Smooth muscle cell (in vitro differentiated cells): ENCODE data around the gene CEP68. TPM values are rescaled to one million over a fixed set of nuclear protein-coding genes. Genes with fewer than 3 reads are reported as not detected.

ENCODE experiments used
- DNase-seq: peaks from one replicate; lab custom pipeline; 2025; ENCODE audit not compliant: unreplicated experiment; lab: John Stamatoyannopoulos, UW
- H2AFZ ChIP-seq: fragments of 200-600 bp; sonication (generic); 2 replicates; pipeline ENCODE4 v1.6.0; 2016; ENCODE audit warnings: antibody characterized with exemption, low read depth, mild to moderate bottlenecking
- H3F3A ChIP-seq: fragments of 200-600 bp; sonication (generic); 2 replicates; pipeline ENCODE4 v1.6.0; 2017; ENCODE audit warnings: antibody characterized with exemption, low read depth
- H3K27ac ChIP-seq: fragments of 200-600 bp; sonication (generic); 2 replicates; pipeline ENCODE4 v1.5.1; 2016; ENCODE audit warnings: low read depth, mild to moderate bottlenecking
- H3K27me3 ChIP-seq: fragments of 200-600 bp; sonication (generic); 2 replicates; pipeline ENCODE4 v1.6.1; 2016; ENCODE audit warnings: low read depth, mild to moderate bottlenecking
- H3K36me3 ChIP-seq: fragments of 200-600 bp; sonication (generic); 2 replicates; pipeline ENCODE4 v1.5.1; 2016; ENCODE audit warnings: low read depth
- H3K4me1 ChIP-seq: fragments of 200-600 bp; sonication (generic); 2 replicates; pipeline ENCODE4 v1.5.1; 2016; ENCODE audit warnings: low read depth
- H3K4me2 ChIP-seq: fragments of 200-600 bp; sonication (generic); 2 replicates; pipeline ENCODE4 v1.6.0; 2016; ENCODE audit warnings: mild to moderate bottlenecking
- H3K4me3 ChIP-seq: fragments of 200-600 bp; sonication (generic); 2 replicates; pipeline ENCODE4 v1.5.1; 2016; ENCODE audit warnings: mild to moderate bottlenecking
- H3K79me2 ChIP-seq: fragments of 200-600 bp; sonication (generic); 2 replicates; pipeline ENCODE4 v1.6.0; 2016; ENCODE audit warnings: low read depth, mild to moderate bottlenecking
- H3K9ac ChIP-seq: fragments of 200-600 bp; sonication (generic); 2 replicates; pipeline ENCODE4 v1.6.0; 2016; ENCODE audit warnings: low read depth
- H3K9me3 ChIP-seq: fragments of 200-600 bp; sonication (generic); replicated peaks from 2 replicates; pipeline ENCODE4 v1.5.1; 2016; ENCODE audit warnings: low read depth
- H4K20me1 ChIP-seq: fragments of 200-600 bp; sonication (generic); 2 replicates; pipeline ENCODE4 v1.6.0; 2016; ENCODE audit warnings: low read depth
- WGBS: methylation state at CpG from one replicate; pipeline ENCODE4 v1.1.7; 2016; ENCODE audit warnings: low lambda C conversion rate; 5-methylcytosine and 5-hydroxymethylcytosine counted together
- polyA plus RNA-seq: library from polyadenylated mRNA; unstranded; fragments of >200 nt; fragmentation: Nextera tagmentation; extraction: Ambion mirVana; gene quantifications from 2 replicates; pipeline ENCODE4 v1.2.1, GENCODE V29; 2016
- total RNA-seq: library from RNA; depleted of rRNA; stranded (reverse); fragments of >200 nt; gene quantifications from 2 replicates; pipeline ENCODE4 v1.2.3, GENCODE V29; 2014
- TF ChIP-seq, protein P1 (sequence below): fragments of 200-600 bp; sonication (generic); IDR thresholded peaks from 2 replicates; pipeline ENCODE4 v1.5.1; 2017; ENCODE audit warnings: borderline replicate concordance, mild to moderate bottlenecking, antibody characterized with exemption; ENCODE audit not compliant: insufficient read depth, poor library complexity, severe bottlenecking

CEP68 gene
- total and polyA plus RNA-seq, 2 experiments from 2014 or later = 3.2 to 12.8 TPM

DNA sequence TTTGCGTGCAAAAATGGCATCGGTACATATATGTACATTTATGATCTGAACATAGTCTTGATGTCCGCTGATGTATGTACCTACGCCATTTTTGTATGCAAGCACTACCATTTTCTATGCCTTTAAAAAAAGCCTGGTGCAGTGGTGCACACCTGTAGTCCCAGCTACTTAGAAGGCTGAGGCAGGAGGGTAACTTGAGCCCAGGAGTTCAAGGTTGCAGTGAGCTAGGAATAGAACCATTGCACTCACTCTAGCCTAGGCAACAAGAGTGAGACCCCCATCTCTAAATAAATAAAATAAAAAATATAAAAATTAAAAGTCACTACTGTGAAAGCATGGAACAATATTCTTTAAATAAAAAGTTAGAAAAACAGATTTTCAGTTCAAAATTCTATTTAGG lies 57.0 kb downstream of the CEP68 start:
- Histone ChIP-seq H3K36me3 (no peaks in the 10 kb centered on the region), H3K4me1 (peaks cover 4% of the 10 kb centered on the region), H3K9ac (no peak overlapping the region), H3K9me3 (no peaks in the 10 kb centered on the region), H2AFZ (no peak overlapping the region), H3K4me3 (no peak overlapping the region), H3K79me2 (peaks cover 99% of the 10 kb centered on the region), H4K20me1 (peaks cover 100% of the 10 kb centered on the region), H3F3A (peaks cover 4% of the 10 kb centered on the region), H3K27ac (no peak overlapping the region), H3K4me2 (no peak overlapping the region), H3K27me3 (no peaks in the 10 kb centered on the region)
- 97% methylated on average over 4 of the region's 4 CpGs for WGBS
- no peak for DNase-seq
- TF ChIP-seq, protein P1, sequence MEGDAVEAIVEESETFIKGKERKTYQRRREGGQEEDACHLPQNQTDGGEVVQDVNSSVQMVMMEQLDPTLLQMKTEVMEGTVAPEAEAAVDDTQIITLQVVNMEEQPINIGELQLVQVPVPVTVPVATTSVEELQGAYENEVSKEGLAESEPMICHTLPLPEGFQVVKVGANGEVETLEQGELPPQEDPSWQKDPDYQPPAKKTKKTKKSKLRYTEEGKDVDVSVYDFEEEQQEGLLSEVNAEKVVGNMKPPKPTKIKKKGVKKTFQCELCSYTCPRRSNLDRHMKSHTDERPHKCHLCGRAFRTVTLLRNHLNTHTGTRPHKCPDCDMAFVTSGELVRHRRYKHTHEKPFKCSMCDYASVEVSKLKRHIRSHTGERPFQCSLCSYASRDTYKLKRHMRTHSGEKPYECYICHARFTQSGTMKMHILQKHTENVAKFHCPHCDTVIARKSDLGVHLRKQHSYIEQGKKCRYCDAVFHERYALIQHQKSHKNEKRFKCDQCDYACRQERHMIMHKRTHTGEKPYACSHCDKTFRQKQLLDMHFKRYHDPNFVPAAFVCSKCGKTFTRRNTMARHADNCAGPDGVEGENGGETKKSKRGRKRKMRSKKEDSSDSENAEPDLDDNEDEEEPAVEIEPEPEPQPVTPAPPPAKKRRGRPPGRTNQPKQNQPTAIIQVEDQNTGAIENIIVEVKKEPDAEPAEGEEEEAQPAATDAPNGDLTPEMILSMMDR = no peak

DNA sequence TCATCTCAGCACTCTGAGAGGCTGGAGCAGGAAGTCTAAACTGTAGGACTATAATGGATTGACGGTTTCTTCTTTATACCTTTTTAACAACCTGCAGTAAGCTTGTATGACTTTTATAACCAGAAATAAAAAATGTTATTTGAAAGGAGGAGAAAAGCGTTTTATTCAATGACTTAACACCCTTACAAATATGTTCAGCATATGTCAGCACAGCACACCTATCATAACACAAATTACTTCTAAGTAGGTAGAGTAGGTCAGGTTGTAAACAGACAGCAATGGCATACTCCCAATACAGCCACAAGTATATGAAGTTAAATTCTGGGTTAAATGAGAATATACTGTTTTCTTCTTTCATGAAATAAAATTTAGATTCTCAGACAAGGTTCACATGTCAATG lies 57.6 kb downstream of the CEP68 start:
- 86% methylated on average over 2 of the region's 2 CpGs for WGBS
- Histone ChIP-seq H3K27ac (peak overlapping the region; percentile 36), H2AFZ (no peak overlapping the region), H3K4me2 (no peak overlapping the region), H3F3A (peaks cover 4% of the 10 kb centered on the region), H3K79me2 (peaks cover 99% of the 10 kb centered on the region), H4K20me1 (peaks cover 100% of the 10 kb centered on the region), H3K9me3 (no peaks in the 10 kb centered on the region), H3K4me3 (no peak overlapping the region), H3K4me1 (peaks cover 4% of the 10 kb centered on the region), H3K36me3 (no peaks in the 10 kb centered on the region), H3K27me3 (no peaks in the 10 kb centered on the region), H3K9ac (no peak overlapping the region)
- no peak for DNase-seq
- TF ChIP-seq, protein P1 = no peak

DNA sequence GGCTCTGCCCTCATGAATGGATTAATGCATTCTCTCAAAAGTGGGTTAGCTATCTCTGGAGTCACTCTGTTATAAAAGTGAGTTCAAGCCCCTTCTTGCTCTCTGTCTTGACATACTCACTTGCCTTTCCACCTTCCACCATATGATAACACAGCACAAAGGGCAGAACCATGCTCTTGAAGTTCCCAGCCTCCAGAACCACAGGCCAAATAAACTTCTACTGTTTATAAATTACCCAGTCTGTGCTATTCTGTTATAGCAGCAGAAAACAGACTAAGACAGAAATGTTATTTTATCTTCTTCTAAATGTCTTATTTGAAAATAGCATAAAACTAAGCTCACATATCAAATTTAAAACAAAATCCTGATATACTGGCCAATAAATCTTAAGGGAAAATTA lies 58.7 kb downstream of the CEP68 start:
- no peaks in the 10 kb centered on the region for H3K9me3 ChIP-seq
- H3K4me2 ChIP-seq = no peak overlapping the region
- peaks cover 99% of the 10 kb centered on the region for H3K79me2 ChIP-seq
- H3K4me1 ChIP-seq = peaks cover 4% of the 10 kb centered on the region
- no peak overlapping the region for H3K27ac ChIP-seq
- H3F3A ChIP-seq = peaks cover 4% of the 10 kb centered on the region
- no peak overlapping the region for H3K9ac ChIP-seq
- no peak overlapping the region for H2AFZ ChIP-seq
- H3K36me3 ChIP-seq = no peaks in the 10 kb centered on the region
- no peak overlapping the region for H3K4me3 ChIP-seq
- H4K20me1 ChIP-seq = peaks cover 100% of the 10 kb centered on the region
- TF ChIP-seq, protein P1 = no peak
- DNase-seq = no peak
- no peaks in the 10 kb centered on the region for H3K27me3 ChIP-seq

DNA sequence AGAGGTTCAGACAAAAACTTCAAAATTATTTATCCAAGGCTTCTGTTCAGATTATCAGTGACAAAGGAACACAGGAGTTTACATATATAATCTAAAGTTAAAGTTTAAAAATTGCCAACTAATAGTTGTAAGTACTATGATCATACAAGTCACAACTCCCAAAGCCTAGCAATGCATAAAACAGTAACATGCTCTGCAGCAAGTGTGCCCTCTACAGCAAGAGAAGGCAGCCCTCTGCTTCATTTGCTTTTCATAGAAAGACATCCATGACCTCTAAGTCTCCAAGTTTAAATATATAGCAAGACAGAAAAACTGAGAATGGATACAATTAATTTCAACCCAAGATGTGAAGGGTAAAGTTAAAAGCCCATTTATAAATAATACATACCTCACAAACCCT lies 60.4 kb downstream of the CEP68 start:
- peaks cover 99% of the 10 kb centered on the region for H3K79me2 ChIP-seq
- peaks cover 4% of the 10 kb centered on the region for H3F3A ChIP-seq
- peak overlapping the region; percentile 5 for H3K27ac ChIP-seq
- H3K4me2 ChIP-seq = no peak overlapping the region
- TF ChIP-seq, protein P1 = no peak
- H4K20me1 ChIP-seq = peaks cover 100% of the 10 kb centered on the region
- H3K4me1 ChIP-seq = peaks cover 4% of the 10 kb centered on the region
- H3K4me3 ChIP-seq = no peak overlapping the region
- H2AFZ ChIP-seq = no peak overlapping the region
- no peaks in the 10 kb centered on the region for H3K9me3 ChIP-seq
- no peak overlapping the region for H3K9ac ChIP-seq
- no peak for DNase-seq
- no peaks in the 10 kb centered on the region for H3K36me3 ChIP-seq
- H3K27me3 ChIP-seq = no peaks in the 10 kb centered on the region
